Stimulated activated CD4-positive, alpha-beta T cell treated with anti-CD3 and anti-CD28 coated beads, Interleukin-2, amount 100 ng/mL, for 48 hours (primary cell): ENCODE results near the gene THSD4.
"Not testable (repeated sequence)": the region's sequence is repeated elsewhere in the genome, so short reads cannot be mapped to it uniquely, and the experiment has no call there.

Source experiments
- DNase-seq, 2 donors: peaks; one replicate each; pipeline ENCODE4 v3.0.0-alpha.2; 2020

Gene THSD4

DNA sequence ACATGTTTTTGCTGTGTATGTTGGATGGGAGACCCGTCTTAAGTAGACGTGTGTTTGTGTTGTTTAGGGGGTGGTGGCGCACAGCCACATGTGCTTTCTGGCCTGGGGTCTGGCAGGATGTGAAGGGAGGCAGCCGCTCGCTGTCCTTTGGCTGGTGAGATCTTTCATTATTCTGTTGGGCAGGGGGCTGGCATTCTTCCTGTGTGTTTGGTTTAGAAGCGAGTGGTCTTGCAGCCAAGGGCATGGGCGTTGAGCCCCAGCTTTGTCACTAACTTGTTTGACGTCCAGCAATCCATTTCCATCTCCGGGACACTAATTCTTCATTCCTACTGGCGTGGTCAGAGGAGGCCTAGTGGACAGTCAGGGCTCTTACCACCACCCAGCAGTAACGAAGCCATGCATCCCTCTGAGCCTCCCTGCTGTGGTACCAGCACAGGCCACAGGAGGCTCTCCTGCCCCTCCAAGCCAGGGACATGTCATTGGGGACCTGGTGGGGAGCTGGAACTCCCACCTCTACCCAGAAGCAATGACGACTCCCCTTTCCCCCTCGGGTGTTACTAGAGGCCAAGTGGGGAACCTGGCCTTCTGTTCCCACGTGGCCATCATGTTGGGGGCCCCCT is 10.7 kb downstream of the THSD4 start:
- DNase-seq, result no peak

DNA sequence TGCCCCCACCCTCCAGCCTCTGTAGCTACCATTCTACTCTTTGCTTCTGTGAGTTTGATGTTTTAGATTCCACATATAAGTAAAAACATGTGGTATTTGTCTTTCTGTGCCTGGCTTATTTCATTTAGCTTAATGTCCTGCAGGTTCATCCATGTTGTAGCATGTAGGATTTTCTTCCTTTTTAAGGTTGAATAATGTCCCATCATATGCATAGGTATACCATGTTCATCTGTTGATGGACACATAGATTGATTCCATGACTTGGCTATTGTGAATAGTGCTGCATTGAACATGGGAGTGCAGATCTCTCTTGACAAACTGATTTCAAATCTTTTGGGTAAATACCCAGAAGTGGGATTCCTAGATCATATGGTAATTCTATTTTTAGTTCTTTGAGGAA is 11.8 kb downstream of the THSD4 start:
- no peak for DNase-seq

DNA sequence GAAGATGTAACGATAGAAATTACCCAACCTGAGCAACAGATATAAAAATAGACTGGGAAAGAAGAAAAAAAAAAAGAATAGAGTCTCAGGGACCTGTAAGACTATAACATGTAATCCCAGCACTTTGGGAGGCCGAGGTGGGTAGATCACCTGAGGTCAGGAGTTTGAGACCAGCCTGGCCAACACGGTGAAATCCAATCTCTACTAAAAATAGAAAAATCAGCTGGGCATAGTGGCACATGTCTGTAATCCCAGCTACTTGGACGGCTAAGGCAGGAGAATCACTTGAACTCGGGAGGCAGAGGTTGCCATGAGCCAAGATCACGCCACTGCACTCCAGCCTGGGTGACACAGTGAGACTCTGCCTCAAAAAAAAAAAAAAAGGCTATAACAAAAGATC is 12.9 kb downstream of the THSD4 start:
- not testable (repeated sequence) for DNase-seq

DNA sequence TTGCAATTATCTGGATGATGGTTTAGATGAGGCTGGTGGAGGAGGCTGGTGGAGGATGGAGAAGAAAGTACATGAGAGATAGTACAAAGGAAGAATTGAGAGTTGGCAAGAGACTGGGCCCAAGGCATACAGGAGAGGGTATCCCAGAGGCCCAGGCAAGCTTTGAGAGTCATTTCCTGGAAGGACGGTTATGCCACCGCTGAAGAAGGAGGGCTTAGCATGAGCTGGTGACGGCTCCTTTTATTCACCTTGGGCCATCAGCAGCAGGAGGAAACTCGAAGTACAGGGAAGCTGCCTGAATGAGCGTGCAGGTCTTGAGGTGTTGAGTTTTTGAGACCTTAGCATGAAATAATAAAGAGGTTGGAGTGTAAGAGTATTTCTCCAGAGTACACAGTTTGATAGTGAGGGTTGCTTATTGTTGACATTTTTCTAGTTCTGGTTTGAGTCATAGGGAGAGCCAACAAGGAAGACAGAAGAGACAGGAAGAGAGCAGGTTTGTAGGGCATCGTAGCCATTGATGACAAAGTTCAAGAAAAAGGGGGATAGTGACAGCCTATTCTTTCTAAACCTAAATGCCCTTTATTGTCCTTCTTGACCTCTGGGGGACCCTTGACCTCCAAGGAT is 13.8 kb downstream of the THSD4 start:
- no peak for DNase-seq

DNA sequence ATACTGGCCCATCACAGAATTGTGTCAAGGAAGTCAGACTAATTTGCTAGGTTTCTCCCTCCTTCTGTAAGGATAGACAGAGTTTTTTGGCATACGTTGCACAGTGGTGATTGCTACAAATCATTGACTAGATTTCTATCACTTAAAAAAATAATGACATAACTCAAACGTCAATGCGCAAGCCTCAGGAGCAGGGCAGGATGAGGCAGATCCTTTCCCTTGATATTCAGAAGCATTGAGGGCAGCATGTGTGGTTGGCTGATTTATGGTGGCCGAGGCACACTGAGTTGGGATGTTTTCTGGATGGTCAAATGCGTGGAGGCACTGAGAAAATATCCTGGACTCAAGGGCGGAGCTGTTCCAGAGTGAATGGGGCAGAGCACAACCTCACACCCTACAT is 14.4 kb downstream of the THSD4 start:
- no peak for DNase-seq

DNA sequence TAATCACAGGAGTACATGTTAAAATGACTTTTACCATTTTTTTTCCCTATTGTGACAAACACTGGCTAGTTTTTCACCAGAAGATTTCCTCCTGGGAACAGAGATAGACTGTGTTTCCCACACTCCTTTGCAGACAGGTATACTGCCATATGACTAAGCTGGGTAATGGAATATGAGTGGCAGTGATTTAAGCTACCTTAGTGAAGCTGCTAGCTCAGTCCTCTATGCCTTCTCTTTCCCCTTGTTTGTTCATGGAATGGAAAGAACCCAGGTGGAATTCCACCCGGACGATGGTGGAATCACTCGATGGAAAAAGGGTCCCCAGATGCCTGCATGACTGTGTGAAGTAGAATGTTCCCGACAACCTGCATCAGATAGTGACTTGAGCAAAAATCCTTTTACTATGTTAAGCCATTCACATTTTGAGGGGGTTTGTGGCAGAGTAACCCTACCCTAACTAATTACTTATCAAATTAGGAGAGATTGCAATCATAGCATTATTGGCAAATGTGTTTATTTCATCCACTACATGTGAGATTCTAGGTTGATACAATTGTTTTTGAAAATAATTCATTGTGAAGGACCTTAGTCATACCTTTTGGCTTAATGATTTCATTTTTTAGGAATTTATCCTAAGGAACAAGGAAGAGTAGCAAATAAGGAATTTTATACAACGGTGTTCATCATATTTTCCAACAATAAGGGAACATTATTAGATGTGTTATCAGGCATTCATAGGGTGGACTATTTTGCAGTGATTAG is 16.5 kb downstream of the THSD4 start:
- no peak for DNase-seq

DNA sequence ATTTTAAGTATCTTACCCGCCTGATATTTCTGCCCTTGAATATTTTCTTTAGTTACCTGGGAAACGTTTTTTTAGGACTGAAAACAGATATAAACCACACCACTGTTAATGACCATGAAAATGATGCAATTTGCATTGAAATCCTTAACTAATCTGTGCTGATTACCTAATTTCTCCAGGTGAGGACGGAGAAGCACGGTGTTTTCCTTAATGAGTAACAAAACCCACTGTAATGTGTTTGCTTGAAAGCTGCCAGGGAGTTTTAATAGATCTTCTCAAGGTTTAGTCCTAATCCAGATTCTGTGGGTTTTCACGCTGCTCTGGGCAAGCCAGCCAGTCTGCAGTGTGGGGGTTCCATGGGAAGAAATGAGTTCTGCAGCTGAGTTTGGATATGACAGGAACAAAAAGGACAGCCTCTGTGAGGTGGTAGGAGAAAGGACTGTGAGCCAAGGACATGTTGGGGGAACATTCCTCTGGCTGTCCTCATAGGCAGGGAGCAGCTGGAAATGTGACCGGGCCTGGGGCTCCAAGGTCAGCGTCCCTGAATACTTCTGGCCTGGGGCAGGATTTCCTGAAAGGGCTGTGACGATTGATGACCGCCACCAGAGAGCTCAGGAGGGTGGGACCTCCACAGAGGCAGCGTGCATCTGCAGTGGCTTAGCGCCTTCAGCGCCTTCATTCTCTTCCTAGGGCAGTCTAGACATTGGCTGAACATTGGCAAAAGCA is 18.6 kb downstream of the THSD4 start:
- DNase-seq, result no peak

DNA sequence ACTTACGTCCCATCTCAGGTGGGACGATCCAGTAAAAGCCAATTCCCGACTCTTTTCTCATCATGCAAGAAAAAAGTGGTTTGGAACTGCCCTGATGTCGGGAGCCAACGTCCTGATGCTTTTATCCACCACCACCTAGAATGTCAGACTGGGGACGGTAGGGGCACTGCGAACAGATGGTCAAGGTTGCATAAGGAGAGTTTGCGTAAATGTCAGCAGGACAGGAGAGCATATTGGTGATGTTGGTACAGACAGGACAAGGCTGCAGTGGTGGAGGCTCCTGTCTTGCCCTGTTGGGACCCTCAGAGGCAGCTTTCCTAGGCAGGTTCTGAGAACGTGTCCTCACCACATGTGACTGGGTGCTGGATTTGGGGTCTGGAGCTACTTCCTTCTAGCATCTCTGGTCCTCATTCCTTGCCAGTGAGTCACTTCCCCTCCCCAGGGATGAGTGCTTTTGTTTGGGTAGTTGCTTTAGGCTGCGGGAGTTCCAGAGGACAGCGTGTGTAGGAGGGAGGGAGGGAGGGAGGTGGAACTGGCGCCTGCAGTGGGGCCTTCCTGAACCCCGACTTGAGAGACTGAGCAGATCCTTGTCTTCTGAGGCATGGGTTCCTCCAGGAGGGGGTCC is 21.0 kb downstream of the THSD4 start:
- DNase-seq, result no peak

DNA sequence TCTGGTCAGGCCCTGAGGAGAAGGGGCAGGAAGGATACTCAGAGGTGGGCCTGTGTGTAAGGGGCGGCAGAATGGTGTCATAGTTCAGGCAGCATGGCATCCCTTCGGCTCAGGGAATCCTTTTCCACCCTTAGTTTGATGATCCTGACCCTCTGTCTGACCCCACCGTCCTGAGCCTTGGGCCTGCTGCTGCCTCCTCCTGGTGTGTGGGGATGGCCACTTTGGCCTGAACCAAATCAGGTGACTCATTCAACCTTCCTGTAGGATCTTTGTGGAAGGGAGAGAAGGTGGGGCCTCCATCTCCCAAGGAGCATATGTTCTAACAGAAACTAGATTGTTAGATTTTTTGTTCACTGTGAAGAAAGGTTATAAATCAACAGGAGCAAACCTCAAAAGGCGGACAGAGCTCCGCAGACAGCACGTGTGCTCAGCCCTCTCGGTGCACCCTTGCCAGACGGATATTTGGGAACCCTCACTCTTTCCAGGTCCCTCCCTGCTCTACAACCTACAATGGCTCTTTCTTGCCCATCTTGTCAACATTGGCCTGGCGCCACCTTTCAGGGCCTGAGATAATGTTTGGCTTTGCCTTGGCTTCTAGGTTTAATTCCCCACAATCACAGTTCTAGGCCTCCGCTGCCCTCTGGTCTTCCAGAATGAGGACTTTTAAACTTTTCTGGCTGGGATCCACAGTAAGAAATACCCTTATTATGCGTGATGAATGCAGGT is 21.7 kb downstream of the THSD4 start:
- no peak for DNase-seq

DNA sequence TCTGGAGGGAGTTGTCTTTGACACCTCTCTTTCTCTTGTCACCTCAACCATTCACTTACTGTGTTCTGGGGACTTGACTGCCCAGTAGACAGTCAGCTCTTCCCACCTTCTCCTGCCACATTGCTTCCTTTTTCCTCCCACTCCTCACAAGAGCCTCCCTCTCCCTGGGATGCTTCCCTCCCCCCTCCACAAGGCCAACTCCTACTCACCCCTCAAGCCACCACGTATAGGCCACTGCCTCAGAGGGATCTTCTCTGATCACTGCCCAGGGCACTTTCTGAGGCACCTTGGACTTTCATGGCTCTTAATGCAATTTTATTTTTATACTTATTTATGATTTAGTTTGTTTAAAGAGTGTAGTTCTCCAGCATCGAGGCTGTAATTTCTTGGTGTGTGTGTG is 23.2 kb downstream of the THSD4 start:
- DNase-seq, result no peak

DNA sequence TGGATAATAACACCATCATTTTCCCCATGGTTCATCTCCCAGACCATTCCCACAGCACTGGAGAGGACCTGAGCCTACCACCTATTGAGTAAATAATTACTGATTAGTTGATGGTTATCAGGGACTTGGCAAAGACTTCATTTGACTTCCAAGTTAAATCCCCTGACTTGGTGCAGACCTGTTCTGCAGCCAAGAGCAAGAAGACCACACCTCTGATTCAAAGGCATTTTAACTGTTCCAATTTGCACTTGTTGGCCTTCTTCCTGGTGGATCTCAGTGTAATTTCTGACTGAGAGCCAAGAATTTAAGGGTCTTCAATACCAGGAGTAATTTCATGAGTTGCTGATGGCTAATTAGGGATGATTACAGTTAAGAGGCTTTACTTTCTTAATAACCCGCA is 24.0 kb downstream of the THSD4 start:
- DNase-seq, result no peak

DNA sequence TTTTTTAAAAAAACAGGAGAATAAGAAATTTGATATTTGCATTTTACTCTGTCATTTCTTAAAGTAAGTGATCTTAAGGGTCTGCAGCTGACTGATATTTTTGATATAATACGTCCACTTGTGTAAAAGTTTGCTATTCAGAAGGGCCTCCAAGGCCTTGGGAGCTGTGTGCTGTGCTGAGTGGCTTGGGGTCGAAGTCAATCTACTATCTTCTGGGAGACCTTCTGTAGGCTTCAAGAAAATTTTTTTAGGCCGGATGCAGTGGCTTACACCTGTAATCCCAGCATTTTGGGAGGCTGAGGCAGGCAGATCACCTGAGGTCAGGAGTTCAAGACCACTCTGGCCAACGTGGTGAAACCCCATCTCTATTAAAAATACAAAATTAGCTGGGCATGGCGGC is 26.3 kb downstream of the THSD4 start:
- no peak for DNase-seq

DNA sequence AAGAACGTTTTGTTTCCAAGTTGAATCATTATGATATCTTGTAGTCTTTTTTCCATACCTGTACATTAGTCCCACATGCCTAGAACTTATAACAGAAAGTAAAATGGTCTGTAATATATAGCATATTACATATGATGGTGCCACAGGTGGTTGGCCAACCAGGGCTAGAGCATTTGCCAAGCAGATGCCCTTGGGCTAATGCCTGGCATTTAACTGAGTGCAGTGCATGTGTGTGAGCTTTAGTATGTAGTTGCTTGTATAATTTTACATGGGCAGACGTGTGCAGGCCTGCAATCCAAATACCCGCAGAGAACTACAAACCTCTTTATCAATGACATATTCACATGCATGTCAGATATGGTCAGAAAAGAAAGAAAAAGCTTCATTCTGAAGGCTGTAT is 27.5 kb downstream of the THSD4 start:
- DNase-seq, result no peak

DNA sequence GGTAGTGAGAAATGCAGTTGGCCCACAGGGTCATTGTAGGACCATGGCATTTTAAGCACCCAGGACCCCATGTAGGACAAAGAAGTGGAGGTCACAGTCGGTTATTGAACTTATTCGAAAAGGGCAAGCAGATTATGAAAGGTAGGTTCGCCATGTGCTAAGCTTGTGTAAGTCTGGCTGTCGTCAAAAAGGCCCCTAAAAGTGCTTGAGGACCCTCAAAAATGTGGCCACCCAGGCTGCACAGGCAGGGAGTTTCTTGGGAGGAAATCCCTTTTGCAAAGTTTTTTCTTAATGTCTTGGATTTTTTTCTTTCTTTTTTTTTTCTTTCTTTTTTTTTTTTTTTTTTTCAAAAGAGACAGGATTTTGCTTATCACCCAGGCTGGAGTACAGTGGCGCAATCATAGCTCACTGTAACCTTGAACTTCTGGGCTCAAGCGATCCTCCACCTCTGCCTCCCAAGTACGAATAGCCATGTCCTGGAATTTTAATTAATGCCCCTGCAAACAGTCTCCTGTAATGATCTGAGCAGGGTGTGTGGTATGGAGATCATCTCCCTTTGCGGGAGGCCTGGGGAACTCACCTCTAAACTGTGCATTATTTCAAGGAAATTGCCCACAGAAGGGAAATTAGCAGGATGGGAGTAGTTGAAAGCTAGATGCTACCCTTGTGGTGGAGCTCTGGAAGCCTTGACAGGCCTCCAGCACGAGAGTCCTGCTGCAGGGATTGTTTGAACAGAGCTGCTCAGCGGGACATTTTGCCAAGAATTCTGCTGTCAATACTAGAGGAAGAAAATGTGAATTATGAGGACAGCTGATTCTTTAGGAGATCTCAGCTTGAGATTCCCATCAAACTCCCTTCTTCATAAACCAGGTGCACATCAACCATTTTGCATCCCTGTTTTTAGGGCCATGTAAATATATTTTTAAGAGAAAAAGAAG is 28.4 kb downstream of the THSD4 start:
- DNase-seq, result no peak

DNA sequence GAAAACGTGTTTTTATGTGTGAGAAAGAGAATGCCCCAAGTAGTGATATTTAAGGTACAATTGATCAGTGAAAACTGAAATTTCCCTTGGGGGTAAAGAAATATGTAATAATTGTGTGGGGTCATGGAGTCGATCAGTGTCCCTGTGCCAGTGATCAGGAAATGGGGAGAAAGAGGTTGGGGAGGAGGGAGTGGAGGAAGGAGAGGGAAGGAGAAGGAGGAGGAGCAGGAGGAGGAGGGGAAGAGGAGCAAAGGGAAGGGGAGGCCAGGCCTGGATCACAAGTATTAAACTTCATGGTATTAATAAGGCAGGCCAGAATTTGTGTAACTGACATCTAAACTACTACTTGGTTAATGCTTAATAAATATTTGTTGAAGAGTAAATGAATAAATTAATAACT is 30.4 kb downstream of the THSD4 start:
- DNase-seq, result no peak

DNA sequence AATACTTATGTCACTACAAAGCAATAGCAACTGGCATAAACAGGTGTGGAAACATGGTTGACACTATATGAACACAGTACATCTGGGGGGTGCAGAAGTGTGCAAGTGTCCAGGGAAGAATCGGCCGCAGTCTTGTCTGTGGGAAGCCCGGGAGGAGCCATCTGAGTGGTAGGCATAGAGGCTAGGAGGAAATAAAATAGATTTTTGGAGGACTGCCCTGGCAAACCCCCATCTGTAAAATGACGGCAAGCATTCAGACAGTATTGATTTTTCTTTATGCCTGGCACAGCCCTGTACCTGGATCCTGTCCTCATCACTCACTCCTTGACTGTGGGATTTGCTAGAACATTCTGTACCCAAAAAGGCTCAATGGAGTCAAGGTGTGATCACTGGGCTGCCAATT is 31.3 kb downstream of the THSD4 start:
- no peak for DNase-seq

DNA sequence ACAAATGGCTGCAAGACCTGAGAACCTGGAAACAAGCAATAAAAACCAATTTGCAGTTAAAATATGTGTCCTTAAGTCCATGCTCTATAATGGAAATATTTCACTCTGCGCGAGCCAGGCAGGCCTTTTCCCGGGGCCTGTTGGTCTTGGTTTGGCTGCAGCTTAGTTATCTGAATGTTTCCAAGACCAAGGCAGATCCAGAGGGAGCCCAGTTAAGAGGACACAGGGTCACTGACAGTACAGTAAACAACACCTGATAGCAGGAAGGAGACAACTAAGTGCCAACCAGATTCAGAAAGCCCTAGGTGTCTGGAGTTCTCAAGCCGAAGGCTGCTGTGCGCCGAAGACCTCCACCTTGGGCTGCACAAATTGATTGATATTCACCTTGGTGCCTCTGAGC is 32.8 kb downstream of the THSD4 start:
- DNase-seq, result no peak

DNA sequence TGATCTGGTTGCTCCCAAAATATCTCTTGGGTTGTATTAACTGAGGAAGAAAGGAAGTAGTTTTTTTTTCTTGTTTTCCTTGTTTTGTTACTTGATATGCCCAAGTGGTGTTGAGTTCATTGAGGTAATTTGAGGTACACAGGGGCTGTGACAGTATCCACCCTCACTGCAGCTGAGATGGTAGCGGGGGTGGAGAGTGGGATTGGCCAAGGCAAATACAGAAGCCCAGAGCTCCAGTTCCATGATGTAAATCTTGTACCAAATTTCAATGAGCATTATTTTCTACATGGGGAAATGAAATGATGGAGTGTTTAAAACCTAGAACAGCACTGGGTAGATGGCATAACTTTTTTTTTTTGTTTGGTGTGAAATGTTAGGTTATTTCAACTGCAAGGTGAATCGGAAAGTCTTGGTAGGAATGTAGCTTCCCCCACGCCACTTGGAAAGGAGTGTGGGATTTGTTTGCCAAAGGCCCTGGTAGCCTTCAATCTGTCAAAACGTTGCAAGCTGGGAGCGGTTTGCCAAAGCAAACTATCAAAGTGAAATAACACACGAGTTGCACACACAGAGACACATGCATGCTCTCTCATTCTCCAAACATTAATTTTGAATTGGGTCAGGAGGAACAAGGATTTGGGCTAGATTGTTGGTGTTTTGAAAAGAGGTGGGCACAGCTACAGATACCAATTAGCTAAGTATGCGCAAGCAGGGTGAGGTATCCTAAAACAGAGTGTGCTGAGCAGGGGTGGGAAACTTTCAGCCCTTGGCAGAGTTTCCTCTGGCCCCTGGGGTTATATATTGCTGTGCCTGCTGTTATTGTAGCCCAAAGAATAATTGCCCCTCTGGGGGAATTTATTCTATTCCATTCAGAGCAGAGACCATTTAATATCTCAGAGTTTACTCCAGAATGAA is 34.6 kb downstream of the THSD4 start:
- DNase-seq, result no peak

DNA sequence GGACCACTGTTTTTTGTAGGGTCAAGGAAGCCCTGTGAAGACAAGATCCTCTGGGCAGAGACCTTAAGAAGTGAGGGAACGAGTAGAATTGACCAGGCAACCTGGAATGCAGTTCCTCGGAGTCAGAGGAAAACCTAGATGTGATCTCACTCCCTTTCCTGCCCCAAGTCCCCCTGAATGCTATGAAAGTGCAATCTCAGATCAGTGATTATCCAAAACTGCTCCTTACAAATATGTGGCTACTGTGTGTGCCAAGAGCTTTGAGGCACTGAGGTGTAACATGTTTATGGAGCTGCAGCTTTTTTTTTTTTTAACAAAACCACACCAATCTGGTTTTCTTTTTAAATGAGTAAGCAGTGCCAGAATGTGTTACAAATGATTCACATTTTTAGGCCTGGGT is 35.8 kb downstream of the THSD4 start:
- no peak for DNase-seq

DNA sequence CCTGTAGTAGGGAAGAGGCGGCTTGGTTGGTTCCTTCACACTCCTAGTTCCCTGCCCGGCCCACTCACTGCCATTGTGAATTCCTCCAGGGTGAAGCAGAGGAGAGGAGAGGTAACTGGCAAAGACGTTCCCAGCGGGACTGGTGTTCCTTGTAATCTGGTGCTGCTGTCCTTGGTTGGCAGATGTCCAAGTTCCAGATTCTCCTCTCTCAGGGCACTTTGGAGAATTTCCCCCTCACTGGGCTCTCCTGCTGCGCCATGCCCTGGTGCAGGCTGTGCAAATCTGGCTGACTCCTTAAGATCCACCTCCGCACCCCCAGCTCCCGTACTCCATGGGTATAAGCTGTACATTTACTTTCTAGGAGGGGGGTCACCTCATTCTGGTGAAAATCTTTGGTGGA is 37.3 kb downstream of the THSD4 start:
- no peak for DNase-seq
